ENCODE results near the gene MAP3K12.

The MAP3K12 gene

GRCh38 chr12:53506881-53507602, 7.8 kb upstream of the MAP3K12 start, which contains the start of gene NPFF:
Gene NPFF, minus strand, starts transcription at chr12:53507484. Its CDS starts 10 bp downstream, at chr12:53507474.
- DNase-seq: no peak

GRCh38 chr12:53506450-53506785, 7.2 kb upstream of the MAP3K12 start:
- no peak for DNase-seq

GRCh38 chr12:53505555-53506449, 6.5 kb upstream of the MAP3K12 start:
- DNase-seq: no peak

- no peak for DNase-seq
Measured at GRCh38 chr12:53505086-53505485, 5.8 kb upstream of the MAP3K12 start.

- no peak for DNase-seq
Measured at GRCh38 chr12:53504004-53504920, 5.0 kb upstream of the MAP3K12 start.

GRCh38 chr12:53502983-53503728, 3.9 kb upstream of the MAP3K12 start:
- DNase-seq: no peak

GRCh38 chr12:53502331-53502730, 3.1 kb upstream of the MAP3K12 start:
- DNase-seq: no peak

GRCh38 chr12:53501615-53502181, 2.4 kb upstream of the MAP3K12 start:
- no peak for DNase-seq

- DNase-seq: peak; percentile 97
Measured at GRCh38 chr12:53500776-53501614, 1.7 kb upstream of the MAP3K12 start, which contains the start of gene TARBP2. Gene TARBP2, plus strand, starts transcription at chr12:53501283. Its CDS starts 126 bp downstream, at chr12:53501409.

GRCh38 chr12:53500142-53500775, 1.0 kb upstream of the MAP3K12 start:
- DNase-seq: no peak

GRCh38 chr12:53498235-53498630, 1.0 kb downstream of the MAP3K12 start:
- no peak for DNase-seq

GRCh38 chr12:53497461-53497860, 1.8 kb downstream of the MAP3K12 start:
- no peak for DNase-seq

GRCh38 chr12:53496752-53497032, 2.6 kb downstream of the MAP3K12 start:
- no peak for DNase-seq

- no peak for DNase-seq
Measured at GRCh38 chr12:53495903-53496751, 3.1 kb downstream of the MAP3K12 start.

- DNase-seq: no peak
Measured at GRCh38 chr12:53493610-53494391, 5.5 kb downstream of the MAP3K12 start.

- DNase-seq: peak; percentile 80
Measured at GRCh38 chr12:53492830-53493609, 6.2 kb downstream of the MAP3K12 start.

- DNase-seq: no peak
Measured at GRCh38 chr12:53492188-53492587, 7.1 kb downstream of the MAP3K12 start.
